ENCODE measurements around the gene CD58.
"Not testable (repeated sequence)": the region's sequence is repeated elsewhere in the genome, so short reads cannot be mapped to it uniquely, and the experiment has no call there.

The CD58 gene

DNA sequence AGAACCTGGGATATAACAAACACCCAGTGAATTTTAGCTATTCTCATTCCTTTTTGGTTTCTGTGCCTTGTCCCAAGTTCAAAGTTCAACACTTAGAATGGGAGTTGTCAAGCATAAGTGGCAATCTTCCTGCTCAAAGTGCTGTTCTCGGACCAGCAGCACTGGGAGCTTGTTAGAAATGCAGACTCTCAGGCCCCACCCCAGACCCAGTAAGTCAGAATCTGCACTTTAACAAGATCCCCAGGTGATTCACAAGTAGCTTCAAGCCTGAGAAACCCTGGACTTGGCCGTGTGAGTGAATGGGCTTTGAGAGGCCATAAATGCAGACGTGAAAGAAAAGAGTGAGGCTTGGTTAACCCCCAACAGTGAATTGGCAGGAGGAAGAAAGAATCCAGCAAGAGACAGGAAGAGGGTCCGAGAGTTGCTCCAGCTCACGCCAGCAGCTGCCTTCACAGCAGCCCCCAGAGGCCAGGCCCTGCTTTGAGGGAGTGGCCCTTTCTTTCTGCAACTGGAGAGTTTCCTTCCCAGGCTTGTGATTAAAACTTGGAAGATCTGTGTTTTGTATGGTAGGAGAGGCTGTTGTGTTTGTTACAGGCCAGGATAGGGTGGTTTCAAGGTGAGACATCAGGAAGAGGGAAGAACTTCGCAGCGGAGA lies 21.3 kb upstream of the CD58 start:
- DNase-seq (ENCODE audit: low spot score), result not testable (repeated sequence)

DNA sequence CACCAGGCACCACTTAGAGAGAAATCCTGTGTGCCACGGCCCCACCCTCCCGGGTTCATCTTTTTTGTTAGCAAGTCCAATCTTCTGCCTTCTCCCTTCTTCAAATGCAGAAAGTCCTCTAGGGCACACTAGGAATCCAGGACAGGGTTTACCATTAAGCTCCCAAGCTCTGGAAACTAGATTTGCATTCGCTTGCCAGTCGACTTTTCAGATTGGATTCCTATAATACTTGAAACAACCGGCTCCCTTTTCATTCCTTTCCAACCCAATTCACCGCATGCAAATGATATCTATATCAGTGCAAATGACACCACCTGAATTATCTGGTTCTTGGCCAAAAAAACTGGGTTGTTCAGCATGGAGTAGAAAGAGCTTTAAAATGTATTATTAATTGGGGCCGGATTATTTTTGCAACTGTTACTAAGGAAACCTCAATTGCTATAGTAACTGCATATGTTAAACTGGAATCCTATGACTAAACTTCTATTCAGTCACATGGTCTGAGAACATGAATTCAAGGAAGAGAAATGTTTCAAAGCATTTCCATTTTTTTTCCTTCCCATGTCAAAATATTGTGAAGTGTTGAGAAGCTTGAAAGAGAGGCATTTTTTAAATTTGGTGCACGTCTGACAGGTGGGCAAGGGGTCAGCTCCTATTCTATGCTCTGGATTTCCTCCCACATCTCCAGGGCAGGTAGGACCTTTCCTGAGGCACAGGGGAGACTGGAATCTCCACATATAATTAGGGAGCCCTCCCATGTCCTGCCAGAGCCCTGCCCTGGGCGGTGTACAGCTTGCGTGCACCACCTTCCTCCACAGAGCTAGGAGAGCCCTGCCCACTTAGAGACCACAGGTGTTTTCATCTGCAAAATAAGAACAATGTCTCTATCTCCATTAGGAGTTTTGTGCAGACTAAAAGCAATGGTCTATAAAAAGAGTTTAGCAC lies 20.5 kb upstream of the CD58 start:
- not testable (repeated sequence) for DNase-seq (ENCODE audit: low spot score)

DNA sequence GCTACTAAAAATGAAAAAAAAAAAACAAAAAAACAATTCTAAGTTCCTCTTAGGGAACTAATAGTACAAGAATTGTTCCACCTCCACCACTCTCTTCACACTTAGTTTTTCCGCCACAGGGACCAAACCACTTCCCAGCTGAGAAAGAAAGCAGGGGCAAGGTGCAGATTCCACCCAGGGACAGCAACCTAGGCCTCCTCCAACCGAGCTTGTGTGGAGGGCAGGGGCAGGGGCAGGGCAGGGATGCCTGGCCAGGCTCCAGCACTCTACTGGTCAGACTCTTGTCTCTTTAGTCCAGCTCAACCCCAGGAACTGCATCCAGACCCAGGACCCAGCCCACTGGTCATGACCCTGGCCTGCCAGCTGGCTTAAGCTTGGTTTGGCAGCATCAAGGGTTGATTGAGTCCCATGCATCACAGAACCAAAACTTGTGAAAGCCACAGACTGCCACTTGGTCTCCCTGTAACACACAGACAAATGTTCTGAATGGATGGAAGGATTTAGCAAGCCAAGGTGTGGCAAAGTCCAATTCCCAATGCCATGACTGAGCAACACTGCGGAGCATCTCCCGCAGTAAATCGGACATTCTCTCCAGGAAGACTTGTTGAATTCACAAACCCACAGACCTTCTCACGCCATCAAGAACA lies 19.7 kb upstream of the CD58 start:
- DNase-seq (ENCODE audit: low spot score), result not testable (repeated sequence)

DNA sequence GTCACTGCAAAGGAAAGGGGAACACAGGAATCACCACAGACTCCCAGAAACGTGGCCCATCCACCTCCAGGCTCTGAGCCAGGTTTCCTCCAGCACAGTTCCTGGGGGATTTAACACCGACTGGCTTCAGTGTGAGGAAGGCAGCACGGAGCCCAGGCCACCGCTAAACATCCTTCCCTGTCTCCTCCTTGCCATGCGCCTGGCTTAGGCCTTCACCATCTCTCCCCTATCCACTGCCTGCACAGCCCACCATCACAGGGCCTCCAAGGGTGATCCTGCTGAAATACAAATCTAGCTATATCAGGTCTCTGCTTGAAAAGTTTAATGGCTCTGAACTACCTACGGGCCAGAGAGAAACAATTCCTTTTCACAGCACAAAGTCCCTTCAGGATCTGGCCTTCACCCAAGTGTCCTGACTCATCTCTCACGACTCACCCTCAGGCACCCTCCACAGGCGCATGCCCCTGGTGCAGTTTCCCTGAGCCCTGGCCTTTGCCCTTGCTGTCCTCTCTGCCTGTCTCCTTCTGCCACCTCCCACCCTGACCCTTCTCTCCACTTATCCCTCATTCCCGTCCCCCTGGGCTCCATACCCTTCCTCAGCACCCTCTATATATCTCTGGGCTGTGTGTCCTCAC lies 18.4 kb upstream of the CD58 start:
- not testable (repeated sequence) for DNase-seq (ENCODE audit: low spot score)

DNA sequence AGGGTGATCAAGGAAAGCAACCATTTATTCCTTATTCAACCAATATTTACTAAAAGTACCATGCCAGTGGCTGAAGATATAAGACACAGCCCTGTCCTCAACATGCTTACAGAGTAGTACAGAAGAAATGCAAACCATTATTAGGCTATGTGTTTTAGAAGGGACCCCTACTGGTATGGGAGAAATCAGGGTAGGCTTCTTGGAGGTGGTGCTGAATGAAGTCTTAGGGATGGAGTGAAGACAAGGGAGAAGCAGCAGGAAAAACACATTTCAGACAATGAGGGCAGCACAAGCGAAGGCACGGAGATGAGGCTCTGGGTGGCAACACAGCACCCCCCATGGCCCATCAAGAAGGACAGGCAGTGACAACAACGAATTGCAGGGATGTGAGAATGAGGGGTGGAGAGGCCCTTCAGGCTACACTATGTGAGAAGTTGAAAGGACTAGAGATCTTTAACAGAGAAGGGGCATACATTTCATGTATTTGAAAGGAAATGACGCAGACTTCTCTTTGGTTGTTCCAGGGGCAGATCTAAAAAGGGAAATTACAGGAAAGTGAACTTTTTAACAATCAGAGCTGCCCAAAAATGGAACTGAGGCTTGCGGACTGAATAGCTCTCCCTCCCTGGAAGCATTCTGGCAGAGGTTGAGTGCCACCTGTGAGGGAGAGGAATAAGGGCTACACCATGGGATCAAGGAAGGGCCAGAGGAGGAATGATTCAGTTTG lies 16.8 kb upstream of the CD58 start:
- no peak for DNase-seq (ENCODE audit: low spot score)

DNA sequence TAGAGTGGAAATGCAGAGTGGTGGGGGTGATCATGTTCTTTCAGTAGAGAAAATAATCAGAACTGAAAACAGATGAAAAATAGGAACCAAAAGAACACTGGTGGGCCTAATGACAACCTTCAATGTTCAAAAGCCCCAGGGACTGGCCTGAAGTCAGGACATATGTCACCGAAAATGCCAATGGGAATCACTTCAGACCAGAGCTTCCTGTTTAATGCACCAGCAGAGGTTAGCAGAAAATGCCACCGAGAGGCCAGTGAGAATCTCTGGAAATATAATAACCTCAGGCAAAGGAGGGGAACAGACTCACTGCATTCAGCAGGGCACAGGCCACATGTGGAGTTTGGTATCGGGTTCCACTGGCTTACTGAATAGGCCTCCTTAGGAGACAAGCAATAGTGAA lies 15.9 kb upstream of the CD58 start:
- no peak for DNase-seq (ENCODE audit: low spot score)

DNA sequence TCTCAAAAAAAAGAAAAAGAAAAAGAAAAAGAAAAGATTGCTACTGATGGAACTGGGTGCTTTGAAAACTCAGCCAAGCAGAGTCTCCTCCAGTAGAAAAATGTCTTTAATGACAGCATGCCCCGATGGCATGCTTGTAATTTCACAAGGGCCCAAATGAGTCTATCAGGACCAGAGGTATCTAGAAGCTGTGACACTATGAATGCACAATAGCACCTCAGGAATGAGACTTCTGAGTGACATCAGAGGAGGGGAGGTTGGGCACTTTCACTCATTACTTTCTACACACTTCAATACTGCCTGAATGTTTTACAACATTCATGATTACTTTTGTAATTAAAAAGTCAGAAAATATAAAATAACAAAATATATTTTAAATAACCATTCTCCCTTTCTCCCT lies 15.1 kb upstream of the CD58 start:
- DNase-seq (ENCODE audit: low spot score), result no peak

DNA sequence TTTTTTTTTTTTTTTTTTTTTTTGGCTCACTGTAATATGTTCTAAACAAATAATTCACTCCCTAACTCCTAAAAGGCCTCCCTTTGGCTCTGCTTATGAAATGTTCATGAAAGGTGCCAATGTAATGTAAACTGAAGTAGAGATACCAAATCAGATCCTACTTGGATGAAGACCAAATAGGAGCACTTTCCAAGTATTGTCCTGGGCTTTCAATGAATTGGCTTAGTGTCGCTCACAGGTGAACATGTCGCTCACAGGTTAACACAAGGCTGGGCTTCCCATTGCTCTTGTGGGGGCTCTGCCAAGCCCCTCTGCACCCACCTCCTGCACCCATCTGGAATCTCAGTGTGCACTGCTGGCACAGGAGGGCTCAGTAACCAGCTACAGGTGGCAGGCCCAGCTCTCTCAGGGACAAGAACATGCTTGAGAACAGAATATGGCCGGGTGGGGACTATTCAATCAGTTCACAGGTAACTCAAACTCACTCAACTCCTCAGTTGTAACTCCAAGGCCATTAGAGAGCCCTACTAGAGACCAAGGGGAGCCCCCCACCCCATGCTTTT lies 10.6 kb upstream of the CD58 start:
- no peak for DNase-seq (ENCODE audit: low spot score)

DNA sequence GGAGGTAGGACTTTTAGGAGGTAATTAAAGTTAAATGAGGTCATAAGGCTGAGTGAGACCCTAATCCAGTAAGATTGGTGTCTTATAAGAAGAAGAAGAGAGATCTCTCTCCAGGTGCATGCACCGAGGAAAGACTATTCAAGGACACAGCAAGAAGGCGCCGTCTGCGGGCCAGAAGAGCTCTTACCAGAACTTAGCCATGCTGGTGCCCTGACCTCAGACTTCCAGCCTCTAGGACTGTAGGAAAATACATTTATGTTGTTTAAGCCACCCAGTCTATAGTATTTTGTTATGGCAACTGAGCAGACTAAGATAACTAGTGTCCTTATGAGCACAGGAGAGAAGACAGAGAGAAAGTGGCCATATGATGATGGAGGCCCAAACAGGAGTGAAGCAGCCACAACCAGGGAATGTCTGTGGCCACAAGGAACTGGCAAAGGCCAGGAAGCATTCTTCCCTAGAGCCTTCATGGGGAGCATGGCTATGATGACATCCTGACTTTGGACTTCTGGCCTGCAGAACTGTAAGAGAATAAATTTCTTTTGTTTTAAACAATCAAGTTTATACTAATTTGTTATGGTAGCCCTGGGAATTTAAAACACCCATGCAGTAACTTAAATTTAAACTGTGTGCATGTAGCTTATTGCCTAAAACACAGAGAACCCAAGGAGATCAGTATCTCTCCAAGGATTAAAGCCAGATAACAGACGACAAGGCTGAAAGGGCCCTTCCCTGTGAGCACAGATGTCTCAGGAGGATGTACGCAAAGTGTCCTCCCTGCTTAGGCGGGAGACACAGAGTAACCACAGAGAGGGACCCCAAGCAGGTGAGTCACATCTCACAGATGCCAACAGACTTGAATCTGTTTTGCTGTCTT lies 9.9 kb upstream of the CD58 start:
- DNase-seq (ENCODE audit: low spot score), result no peak

DNA sequence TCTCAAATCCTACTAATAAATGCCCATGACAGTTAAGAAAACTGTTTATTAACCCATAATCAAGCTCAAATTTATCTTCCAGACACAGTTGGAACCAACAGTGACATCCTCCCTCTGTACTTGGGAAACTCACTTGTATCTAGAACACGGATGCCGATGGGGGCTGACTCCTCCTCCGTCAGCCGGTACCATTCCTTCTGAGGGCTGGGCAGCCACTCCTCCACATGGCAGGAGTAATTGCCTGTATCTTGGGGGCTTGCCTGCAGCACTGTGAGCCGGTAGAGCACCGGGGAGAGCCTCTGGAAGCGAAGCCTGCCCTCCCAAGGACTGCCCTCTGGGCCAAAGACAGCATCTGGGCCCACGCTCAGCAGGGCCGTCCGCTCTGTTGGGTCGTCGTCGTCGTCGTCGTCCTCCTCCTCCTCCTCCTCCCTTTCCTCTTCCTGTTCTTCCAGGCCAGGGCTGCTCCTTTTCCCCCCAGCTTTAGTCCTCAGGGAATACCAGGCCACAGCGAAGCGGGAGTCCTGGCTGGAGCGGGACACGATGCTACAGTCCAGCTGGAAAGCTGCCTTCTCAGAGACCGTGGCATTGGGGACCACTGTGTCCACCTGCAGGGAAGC lies 8.5 kb upstream of the CD58 start:
- no peak for DNase-seq (ENCODE audit: low spot score)

DNA sequence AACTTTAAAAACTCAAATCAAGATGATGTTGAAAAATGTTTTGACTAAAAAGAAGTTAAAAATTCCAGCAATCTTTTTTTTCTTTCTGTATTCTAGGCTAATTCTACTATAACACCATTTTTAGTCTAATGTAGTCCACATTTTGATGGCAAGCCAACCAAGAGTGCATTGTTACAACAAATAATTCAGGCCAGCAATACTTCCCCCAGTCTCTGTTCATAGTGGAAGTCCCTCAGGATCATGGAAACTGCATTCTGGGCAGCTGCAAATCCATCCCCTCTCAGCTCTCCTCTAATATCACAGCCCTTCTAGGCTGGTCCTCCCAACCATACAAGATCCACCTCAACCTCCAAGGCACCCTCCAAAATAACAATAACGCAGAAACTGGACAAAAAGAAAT lies 7.8 kb upstream of the CD58 start:
- DNase-seq (ENCODE audit: low spot score), result no peak

DNA sequence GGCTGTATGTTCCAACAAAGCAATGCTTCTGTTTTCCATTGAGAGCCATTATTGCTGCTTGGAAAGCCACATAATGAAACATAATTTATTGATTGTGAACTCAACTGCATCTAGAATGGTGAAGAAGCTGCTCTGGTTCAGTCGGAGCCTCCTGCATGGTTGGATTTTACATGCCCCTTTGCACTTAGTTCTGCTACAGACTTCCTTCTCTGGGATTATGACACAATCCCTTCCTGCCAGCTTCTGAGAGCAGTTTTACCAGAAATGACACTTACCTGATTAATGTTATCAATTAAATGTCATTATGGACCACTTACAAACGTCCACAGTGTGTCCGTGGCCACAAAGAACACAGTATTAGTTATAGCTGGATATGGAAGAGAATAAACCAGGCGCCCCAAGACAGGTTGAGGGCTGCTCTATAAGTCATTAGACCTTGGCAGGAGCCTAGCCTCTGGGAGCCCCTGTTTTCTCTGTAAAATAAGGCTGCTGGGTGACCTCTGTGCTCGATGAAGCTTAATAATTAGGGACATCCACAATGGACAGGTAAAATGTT lies 7.0 kb upstream of the CD58 start:
- no peak for DNase-seq (ENCODE audit: low spot score)

DNA sequence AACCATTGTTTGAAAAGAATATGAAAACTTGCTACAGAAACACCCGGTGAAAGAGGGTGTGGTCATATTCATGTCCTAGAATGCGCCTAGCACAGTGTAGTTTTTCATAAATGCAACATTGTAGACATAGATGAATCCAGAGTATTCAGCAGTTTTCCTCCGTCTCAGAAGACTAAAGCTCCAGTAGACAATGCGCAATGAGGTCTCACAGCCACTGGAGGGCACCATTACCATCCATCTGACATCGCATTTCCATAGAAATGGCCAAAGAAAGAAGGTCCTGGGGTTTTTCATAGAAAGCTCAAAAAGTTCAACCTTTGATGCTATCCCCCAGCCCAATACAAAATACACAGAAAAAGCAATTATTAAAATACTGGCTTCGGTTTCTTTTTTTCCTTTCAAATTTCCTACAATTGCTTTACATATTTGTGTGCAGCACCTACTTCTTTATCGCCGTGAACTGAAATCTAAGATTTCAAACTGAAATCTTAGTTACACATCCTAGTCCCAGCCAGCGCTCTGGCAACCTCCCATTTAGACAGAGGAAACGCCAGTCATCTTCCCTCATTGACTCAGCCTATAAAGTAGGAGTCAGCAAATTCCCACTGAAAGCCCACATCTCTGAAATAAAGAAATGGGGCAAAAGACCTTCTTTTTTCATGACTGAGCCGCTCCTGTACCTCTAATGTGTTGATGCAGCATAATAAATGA lies 3.9 kb upstream of the CD58 start:
- DNase-seq (ENCODE audit: low spot score), result peak; percentile 77

DNA sequence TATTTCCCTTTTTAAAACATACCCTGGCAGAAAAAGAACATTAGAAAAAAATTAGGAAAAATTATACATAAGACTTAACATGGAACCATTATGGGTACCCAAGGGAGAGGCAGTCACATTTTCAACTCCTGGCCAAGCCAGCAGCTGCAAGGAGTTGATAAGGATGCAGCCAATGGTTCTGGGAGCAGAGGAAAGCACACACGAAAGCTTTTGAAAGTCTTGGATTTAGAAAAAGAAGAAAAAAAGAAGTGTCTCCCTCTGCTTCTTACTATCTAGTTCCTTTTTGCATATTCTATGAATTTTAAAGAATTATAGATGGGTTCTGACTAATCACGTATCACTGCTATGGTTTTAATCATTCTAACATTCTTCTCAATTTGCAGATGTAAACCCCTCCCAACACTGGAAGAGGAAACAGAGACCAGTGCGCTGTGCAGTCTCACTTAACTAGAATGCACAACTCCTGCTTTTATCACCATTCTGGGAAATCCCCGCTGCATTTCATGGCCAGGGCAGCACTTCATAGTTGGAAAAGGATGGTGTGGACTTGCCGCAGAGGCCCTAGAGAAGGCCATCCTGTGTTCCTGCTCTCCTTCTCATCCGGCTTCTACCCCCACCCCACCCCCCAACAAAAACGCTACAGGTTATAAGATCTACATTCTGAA lies 2.7 kb upstream of the CD58 start:
- DNase-seq (ENCODE audit: low spot score), result no peak

DNA sequence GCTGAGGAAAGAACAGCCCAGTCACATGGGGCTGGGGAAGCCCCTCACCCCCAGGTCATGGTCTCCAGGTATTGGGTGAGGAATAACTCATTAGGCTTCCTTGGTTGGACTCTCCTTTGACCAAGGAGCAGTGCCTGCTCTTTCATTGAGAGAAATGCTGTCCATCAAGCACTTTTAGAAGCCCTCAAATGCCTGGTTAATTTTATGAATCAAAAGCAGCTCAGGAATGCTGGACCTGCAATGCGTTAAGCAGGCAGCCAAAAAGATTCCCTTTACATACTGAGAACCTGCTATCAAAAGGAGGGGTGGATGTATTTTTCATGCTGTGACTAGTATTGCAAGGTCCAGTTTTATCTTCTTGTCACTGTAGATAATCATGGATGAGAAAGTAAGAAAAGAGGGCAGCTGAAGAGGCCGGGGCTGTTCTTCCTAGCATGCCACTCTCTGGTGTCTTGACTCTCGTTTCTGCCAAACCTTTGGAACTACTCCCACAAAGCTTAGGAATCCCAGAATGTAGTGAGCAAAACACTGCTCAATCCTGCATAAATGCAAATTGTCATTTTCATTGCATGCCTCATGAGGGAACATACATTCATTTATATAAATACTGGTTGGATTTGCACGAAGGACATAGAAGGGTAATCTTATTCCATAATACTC lies 2.1 kb upstream of the CD58 start:
- DNase-seq (ENCODE audit: low spot score), result no peak

DNA sequence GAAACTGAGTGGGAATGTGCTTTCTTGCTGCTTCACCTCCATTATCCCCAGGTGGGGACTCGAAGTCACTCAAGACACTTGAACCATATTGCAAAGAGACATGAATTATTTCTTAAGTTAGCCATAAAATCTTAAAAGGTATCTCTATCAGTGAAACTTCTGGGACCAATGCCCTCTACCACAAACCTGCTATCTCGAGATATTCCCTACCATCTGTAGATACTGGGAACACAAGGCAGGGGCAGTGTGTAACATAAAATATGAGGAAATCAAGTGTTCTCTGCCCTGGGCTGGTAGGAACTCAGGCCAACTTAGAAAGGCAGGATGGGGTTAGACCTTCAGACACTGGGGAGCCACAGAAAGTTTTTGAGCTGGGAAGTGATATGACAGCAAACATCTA lies 1.3 kb upstream of the CD58 start:
- no peak for DNase-seq (ENCODE audit: low spot score)

DNA sequence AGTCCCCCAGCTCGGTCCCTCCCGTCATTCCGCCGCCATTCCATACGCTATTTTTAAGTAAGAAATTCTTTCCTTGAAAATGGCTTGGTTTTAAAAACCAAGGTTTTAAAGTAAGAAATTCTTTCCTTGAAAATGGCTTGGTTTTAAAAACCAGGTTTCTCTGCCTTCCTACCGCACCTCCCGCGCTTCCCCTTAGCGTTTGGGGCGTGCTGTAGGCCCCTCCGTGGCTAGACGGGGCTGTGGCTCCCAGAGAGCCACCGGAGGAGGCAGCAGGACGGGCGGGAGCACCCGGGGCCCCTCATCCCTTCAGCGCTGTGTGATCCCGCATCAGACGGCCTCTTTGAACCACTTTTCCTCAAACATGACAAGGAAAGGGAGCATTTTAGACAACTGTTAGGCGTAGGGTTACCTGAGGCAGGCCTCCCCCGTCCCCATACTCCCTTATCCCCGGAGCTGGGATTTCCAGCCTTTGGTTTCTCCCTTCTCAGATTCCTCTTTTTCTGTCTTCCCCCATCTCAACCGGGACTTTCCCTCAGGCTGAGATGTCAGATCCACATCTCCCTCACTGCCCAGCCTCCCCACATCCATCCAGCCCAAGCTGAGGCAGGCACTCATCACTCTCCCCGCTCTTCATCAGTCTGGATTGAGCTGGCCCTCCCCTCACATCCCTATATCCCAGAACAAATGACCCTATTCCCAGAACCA lies 541 bp upstream of the CD58 start:
- no peak for DNase-seq (ENCODE audit: low spot score)
